ENCODE data around the gene RPL27A.

The RPL27A gene

GRCh38 chr11:8722809-8723208 lies 40.2 kb downstream of the RPL27A start:
- no peak for DNase-seq

- no peak for DNase-seq
These were observed 41.1 kb downstream of the RPL27A start for GRCh38 chr11:8723711-8724110.

GRCh38 chr11:8724682-8725081 lies 42.1 kb downstream of the RPL27A start:
- DNase-seq, result no peak

- no peak for DNase-seq
These were observed 43.8 kb downstream of the RPL27A start for GRCh38 chr11:8726395-8726794.

GRCh38 chr11:8728563-8728962 lies 46.0 kb downstream of the RPL27A start:
- no peak for DNase-seq

- DNase-seq, result no peak
These were observed 46.5 kb downstream of the RPL27A start for GRCh38 chr11:8729067-8729466.

GRCh38 chr11:8729837-8730696 lies 47.5 kb downstream of the RPL27A start:
- DNase-seq, result no peak

GRCh38 chr11:8730697-8731020 lies 48.1 kb downstream of the RPL27A start:
- DNase-seq, result no peak

- no peak for DNase-seq
These were observed 49.2 kb downstream of the RPL27A start for GRCh38 chr11:8731647-8732323.

- DNase-seq, result no peak
These were observed 49.7 kb downstream of the RPL27A start for GRCh38 chr11:8732324-8732670.

- DNase-seq, result no peak
These were observed 50.2 kb downstream of the RPL27A start for GRCh38 chr11:8732748-8733241.

GRCh38 chr11:8733852-8734251 lies 51.3 kb downstream of the RPL27A start:
- DNase-seq, result no peak

GRCh38 chr11:8735094-8735493 lies 52.5 kb downstream of the RPL27A start:
- DNase-seq, result no peak

- DNase-seq, result no peak
These were observed 56.8 kb downstream of the RPL27A start for GRCh38 chr11:8739309-8739793.
